HL-60 (cell line): ENCODE measurements around the gene EIF2S1.

Source experiments
- DNase-seq, 2 experiments: peaks; one replicate each; pipeline ENCODE4 v3.0.0-alpha.2; 2010 to 2020; ENCODE audit warnings: low read depth in 1 of 2, low spot score in 1 of 2
- H3K27ac ChIP-seq: fragments of 250-450 bp; sonication (Bioruptor Pico); replicated peaks from 2 replicates; pipeline ENCODE4 v1.5.1; 2020; ENCODE audit warnings: mild to moderate bottlenecking, moderate library complexity
- H3K27me3 ChIP-seq: fragments of 250-450 bp; sonication (Bioruptor Pico); 2 replicates; pipeline ENCODE4 v1.5.1; 2021; ENCODE audit warnings: mild to moderate bottlenecking, moderate library complexity; ENCODE audit not compliant: insufficient read depth, poor library complexity, severe bottlenecking
- H3K4me3 ChIP-seq: replicated peaks from 2 replicates; pipeline ENCODE4 v1.5.1; 2011; ENCODE audit warnings: mild to moderate bottlenecking, control low read depth, low read length; ENCODE audit not compliant: insufficient read depth
- GABPA ChIP-seq: IDR thresholded peaks from 2 replicates; pipeline ENCODE4 v1.6.1; 2012; ENCODE audit warnings: low read depth
- POLR2AphosphoS5 ChIP-seq: IDR thresholded peaks from 2 replicates; pipeline ENCODE4 v1.6.1; 2012; ENCODE audit warnings: low read depth
- SPI1 ChIP-seq: IDR thresholded peaks from 2 replicates; pipeline ENCODE4 v1.6.1; 2012; ENCODE audit warnings: low read depth, mild to moderate bottlenecking, borderline replicate concordance
- TF ChIP-seq, protein P1 (sequence below): IDR thresholded peaks from 2 replicates; pipeline ENCODE4 v1.6.1; 2012; ENCODE audit warnings: low read depth; ENCODE audit not compliant: insufficient replicate concordance
- TF ChIP-seq, protein P2 (sequence below): IDR thresholded peaks from one replicate; pipeline ENCODE4 v1.5.1; 2011; ENCODE audit warnings: low read length, control low read depth, inconsistent platforms; ENCODE audit not compliant: insufficient read depth

Gene EIF2S1

DNA sequence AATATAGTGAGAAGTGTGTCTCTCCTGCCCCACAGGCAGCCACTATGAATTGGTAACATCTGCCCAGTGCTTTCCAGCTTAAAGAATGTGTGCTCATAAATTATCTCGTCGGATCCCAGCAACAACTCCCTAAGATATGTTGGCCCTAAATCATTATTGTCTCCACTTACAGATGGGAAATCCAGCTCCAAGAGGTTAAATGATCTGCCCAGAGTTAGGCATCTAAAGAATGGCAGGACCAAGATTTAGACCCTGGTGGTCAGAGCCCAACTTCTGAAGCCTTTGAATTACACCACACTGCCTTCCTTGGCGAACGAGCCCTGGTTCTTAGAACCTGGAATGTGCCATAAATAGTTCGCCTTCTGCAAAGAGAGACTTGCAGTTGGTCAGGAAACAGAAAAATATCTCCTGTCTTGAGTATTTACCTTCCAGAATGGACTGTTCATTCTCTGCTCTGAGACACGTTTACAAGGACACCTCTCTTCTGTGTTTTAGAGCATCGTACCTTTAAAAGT is 72.0 kb downstream of the EIF2S1 start:
- Histone ChIP-seq H3K27me3 (no peaks in the 10 kb centered on the region), H3K27ac (no peak overlapping the region), H3K4me3 (no peak overlapping the region)
- TF ChIP-seq, protein P1, sequence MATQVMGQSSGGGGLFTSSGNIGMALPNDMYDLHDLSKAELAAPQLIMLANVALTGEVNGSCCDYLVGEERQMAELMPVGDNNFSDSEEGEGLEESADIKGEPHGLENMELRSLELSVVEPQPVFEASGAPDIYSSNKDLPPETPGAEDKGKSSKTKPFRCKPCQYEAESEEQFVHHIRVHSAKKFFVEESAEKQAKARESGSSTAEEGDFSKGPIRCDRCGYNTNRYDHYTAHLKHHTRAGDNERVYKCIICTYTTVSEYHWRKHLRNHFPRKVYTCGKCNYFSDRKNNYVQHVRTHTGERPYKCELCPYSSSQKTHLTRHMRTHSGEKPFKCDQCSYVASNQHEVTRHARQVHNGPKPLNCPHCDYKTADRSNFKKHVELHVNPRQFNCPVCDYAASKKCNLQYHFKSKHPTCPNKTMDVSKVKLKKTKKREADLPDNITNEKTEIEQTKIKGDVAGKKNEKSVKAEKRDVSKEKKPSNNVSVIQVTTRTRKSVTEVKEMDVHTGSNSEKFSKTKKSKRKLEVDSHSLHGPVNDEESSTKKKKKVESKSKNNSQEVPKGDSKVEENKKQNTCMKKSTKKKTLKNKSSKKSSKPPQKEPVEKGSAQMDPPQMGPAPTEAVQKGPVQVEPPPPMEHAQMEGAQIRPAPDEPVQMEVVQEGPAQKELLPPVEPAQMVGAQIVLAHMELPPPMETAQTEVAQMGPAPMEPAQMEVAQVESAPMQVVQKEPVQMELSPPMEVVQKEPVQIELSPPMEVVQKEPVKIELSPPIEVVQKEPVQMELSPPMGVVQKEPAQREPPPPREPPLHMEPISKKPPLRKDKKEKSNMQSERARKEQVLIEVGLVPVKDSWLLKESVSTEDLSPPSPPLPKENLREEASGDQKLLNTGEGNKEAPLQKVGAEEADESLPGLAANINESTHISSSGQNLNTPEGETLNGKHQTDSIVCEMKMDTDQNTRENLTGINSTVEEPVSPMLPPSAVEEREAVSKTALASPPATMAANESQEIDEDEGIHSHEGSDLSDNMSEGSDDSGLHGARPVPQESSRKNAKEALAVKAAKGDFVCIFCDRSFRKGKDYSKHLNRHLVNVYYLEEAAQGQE, result no peak
- TF ChIP-seq POLR2AphosphoS5, result no peak
- no peak for TF ChIP-seq SPI1
- TF ChIP-seq, protein P2, sequence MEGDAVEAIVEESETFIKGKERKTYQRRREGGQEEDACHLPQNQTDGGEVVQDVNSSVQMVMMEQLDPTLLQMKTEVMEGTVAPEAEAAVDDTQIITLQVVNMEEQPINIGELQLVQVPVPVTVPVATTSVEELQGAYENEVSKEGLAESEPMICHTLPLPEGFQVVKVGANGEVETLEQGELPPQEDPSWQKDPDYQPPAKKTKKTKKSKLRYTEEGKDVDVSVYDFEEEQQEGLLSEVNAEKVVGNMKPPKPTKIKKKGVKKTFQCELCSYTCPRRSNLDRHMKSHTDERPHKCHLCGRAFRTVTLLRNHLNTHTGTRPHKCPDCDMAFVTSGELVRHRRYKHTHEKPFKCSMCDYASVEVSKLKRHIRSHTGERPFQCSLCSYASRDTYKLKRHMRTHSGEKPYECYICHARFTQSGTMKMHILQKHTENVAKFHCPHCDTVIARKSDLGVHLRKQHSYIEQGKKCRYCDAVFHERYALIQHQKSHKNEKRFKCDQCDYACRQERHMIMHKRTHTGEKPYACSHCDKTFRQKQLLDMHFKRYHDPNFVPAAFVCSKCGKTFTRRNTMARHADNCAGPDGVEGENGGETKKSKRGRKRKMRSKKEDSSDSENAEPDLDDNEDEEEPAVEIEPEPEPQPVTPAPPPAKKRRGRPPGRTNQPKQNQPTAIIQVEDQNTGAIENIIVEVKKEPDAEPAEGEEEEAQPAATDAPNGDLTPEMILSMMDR, result no peak
- no peak for TF ChIP-seq GABPA
- DNase-seq, result no peak

DNA sequence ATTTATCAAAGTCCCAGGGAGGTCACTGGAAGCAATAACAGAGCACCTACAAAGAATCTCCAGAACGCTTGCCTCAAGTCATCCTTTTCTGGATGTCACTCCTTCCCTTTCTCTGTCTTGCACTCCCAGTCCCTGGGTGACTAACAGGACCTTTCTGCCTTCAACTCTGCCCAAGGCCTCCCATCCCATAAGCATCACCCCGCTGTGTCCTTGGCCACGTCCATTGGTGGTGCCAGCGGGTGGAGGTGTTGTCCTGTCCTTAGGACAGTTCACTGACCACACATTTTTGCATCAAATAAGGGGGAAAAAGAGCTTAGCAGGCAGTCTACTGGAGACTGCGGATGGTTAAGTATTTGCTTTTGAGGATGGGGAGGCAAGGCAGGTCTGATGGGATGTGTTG is 75.5 kb downstream of the EIF2S1 start:
- Histone ChIP-seq H3K4me3 (no peak overlapping the region), H3K27ac (no peak overlapping the region), H3K27me3 (no peaks in the 10 kb centered on the region)
- no peak for DNase-seq
- TF ChIP-seq, protein P1, result no peak
- TF ChIP-seq POLR2AphosphoS5, result no peak
- no peak for TF ChIP-seq SPI1
- TF ChIP-seq, protein P2, result no peak
- no peak for TF ChIP-seq GABPA
